SK-N-SH (cell line): Measurements from ENCODE around the gene HOXC5. TPM values are rescaled to one million over a fixed set of nuclear protein-coding genes. Genes with fewer than 3 reads are reported as not detected.

Source experiments
- CTCF ChIA-PET: fragments of 300-600, 350-600 bp; formaldehyde crosslinking; extraction: SDS; loops from one replicate; lab custom pipeline; 2021; lab: Yijun Ruan, JAX
- POLR2A ChIA-PET: fragments of 350-600 bp; sonication (Branson Sonifier 250); formaldehyde crosslinking; extraction: SDS; loops from one replicate; lab custom pipeline; 2020; ENCODE audit warnings: antibody characterized with exemption, inconsistent platforms; lab: Yijun Ruan, JAX
- DNase-seq: peaks from one replicate; pipeline ENCODE4 v3.0.0; 2012
- H2AFZ ChIP-seq: fragments of 200-600 bp; sonication (generic); 2 replicates; pipeline ENCODE4 v1.8.1; 2016; ENCODE audit warnings: antibody characterized with exemption, mild to moderate bottlenecking, low read depth
- H3F3A ChIP-seq: fragments of 200-600 bp; sonication (generic); replicated peaks from 2 replicates; pipeline ENCODE3; 2016; ENCODE audit warnings: antibody characterized with exemption, mild to moderate bottlenecking; ENCODE audit not compliant: insufficient read depth
- H3K27ac ChIP-seq, 2 experiments: fragments of 200-500 bp in 1 of 2; fragments of 200-600 bp in 1 of 2; sonication (Bioruptor generic) in 1 of 2; sonication (generic), shearing (Covaris generic) in 1 of 2; 2 replicates each; pipeline versions ENCODE4 v1.5.1 to v1.6.1; 2014 to 2016; ENCODE audit warnings: low read depth in 2 of 2, inconsistent platforms in 1 of 2, low read length in 1 of 2, mild to moderate bottlenecking in 1 of 2, mixed read lengths in 1 of 2
- H3K27me3 ChIP-seq: fragments of 200-600 bp; sonication (generic), shearing (Covaris generic); 2 replicates; pipeline ENCODE4 v1.6.1; 2016; ENCODE audit warnings: mixed run types; ENCODE audit not compliant: insufficient read depth
- H3K36me3 ChIP-seq, 2 experiments: fragments of 200-500 bp in 1 of 2; fragments of 200-600 bp in 1 of 2; sonication (Bioruptor generic) in 1 of 2; sonication (generic) in 1 of 2; replicated peaks in 1 of 2; 2 replicates each; pipeline versions ENCODE3 to v1.5.1; 2014 to 2016; ENCODE audit warnings: low read length in 1 of 2, mild to moderate bottlenecking in 1 of 2; ENCODE audit not compliant: insufficient read depth in 2 of 2, control insufficient read depth in 1 of 2
- H3K4me1 ChIP-seq, 2 experiments: fragments of 200-500 bp in 1 of 2; fragments of 200-600 bp in 1 of 2; sonication (Bioruptor generic) in 1 of 2; sonication (generic), shearing (Covaris generic) in 1 of 2; 2 replicates each; pipeline versions ENCODE4 v1.5.1 to v1.6.1; 2014 to 2016; ENCODE audit warnings: low read depth in 1 of 2, low read length in 1 of 2, mixed run types in 1 of 2; ENCODE audit not compliant: insufficient read depth in 2 of 2, control insufficient read depth in 1 of 2
- H3K4me2 ChIP-seq: fragments of 200-600 bp; sonication (generic), shearing (Covaris generic); 2 replicates; pipeline ENCODE4 v1.6.1; 2017; ENCODE audit warnings: mixed run types
- H3K4me3 ChIP-seq, 2 experiments: fragments of 200-500 bp in 1 of 2; fragments of 200-600 bp in 1 of 2; sonication (Bioruptor generic) in 1 of 2; sonication (generic), shearing (Covaris generic) in 1 of 2; 2 replicates each; pipeline versions ENCODE4 v1.5.1 to v1.8.1; 2014 to 2016; ENCODE audit warnings: low read depth in 2 of 2, inconsistent platforms in 1 of 2, low read length in 1 of 2, mild to moderate bottlenecking in 1 of 2, mixed read lengths in 1 of 2, moderate library complexity in 1 of 2
- H3K79me2 ChIP-seq: fragments of 200-600 bp; sonication (generic); 2 replicates; pipeline ENCODE4 v1.8.1; 2017; ENCODE audit warnings: mild to moderate bottlenecking; ENCODE audit not compliant: insufficient read depth
- H3K9ac ChIP-seq: fragments of 200-600 bp; sonication (generic); 2 replicates; pipeline ENCODE4 v1.6.1; 2017; ENCODE audit warnings: mixed run types
- H3K9me2 ChIP-seq: fragments of 200-600 bp; sonication (generic); 2 replicates; pipeline ENCODE4 v1.6.1; 2017; ENCODE audit warnings: mixed run types
- H3K9me3 ChIP-seq: fragments of 200-600 bp; sonication (generic); 2 replicates; pipeline ENCODE4 v1.6.1; 2017; ENCODE audit warnings: mixed run types, mild to moderate bottlenecking, moderate library complexity
- H4K20me1 ChIP-seq: fragments of 200-600 bp; sonication (generic); 2 replicates; pipeline ENCODE4 v1.6.1; 2017; ENCODE audit warnings: mild to moderate bottlenecking, mixed run types; ENCODE audit not compliant: insufficient read depth
- CHD2 ChIP-seq: fragments of 150-350 bp; IDR thresholded peaks from 2 replicates; pipeline ENCODE4 v1.6.1; 2018; ENCODE audit warnings: low read length; ENCODE audit not compliant: partially characterized antibody
- EZH2phosphoT487 ChIP-seq: fragments of 200-600 bp; sonication (generic); IDR thresholded peaks from 2 replicates; pipeline ENCODE4 v1.6.1; 2017; ENCODE audit warnings: low read depth, mixed run types, mild to moderate bottlenecking, antibody characterized with exemption, moderate library complexity, borderline replicate concordance
- FOSL2 ChIP-seq: IDR thresholded peaks from 2 replicates; pipeline ENCODE4 v1.4.0; 2012; ENCODE audit warnings: low read depth, mild to moderate bottlenecking, moderate library complexity, borderline replicate concordance
- FOXM1 ChIP-seq: IDR thresholded peaks from 2 replicates; pipeline ENCODE4 v1.4.0; 2012; ENCODE audit warnings: low read depth, mild to moderate bottlenecking
- GABPA ChIP-seq: IDR thresholded peaks from 2 replicates; pipeline ENCODE4 v1.4.0; 2012; ENCODE audit warnings: low read depth, mild to moderate bottlenecking
- IRF3 ChIP-seq: fragments of 150-350 bp; IDR thresholded peaks from 2 replicates; pipeline ENCODE4 v1.6.1; 2016; ENCODE audit warnings: mild to moderate bottlenecking, low read depth, low read length
- JUND ChIP-seq: IDR thresholded peaks from 2 replicates; pipeline ENCODE4 v1.4.0; 2012
- PBX3 ChIP-seq: IDR thresholded peaks from 2 replicates; pipeline ENCODE4; 2012
- REST ChIP-seq: IDR thresholded peaks from 2 replicates; pipeline ENCODE4 v1.6.1; 2012; ENCODE audit warnings: mild to moderate bottlenecking, low read depth, low read length, moderate library complexity
- RFX5 ChIP-seq: IDR thresholded peaks from 2 replicates; pipeline ENCODE4 v1.6.1; 2012; ENCODE audit warnings: mild to moderate bottlenecking, improper control_type of control experiment, low read length
- SIN3A ChIP-seq: IDR thresholded peaks from 2 replicates; pipeline ENCODE4 v1.6.1; 2012; ENCODE audit warnings: low read depth, mild to moderate bottlenecking, low read length, moderate library complexity, borderline replicate concordance
- SMC3 ChIP-seq: IDR thresholded peaks from 2 replicates; pipeline ENCODE4 v1.6.1; 2012; ENCODE audit warnings: low read depth, low read length, improper control_type of control experiment
- YY1 ChIP-seq: IDR thresholded peaks from 2 replicates; pipeline ENCODE4 v1.4.0; 2012; ENCODE audit warnings: low read depth, mild to moderate bottlenecking
- polyA plus RNA-seq, 3 experiments: library from polyadenylated mRNA; depleted of rRNA; stranded (reverse); fragments of >200 nt; gene quantifications; 2 replicates each; pipeline ENCODE4 v1.2.3, GENCODE V29; 2012

The HOXC5 gene
- polyA plus RNA-seq, 1 of the 3 experiments (the other 2 are of a cell fraction) = 2.1 TPM

- H3K27me3 ChIP-seq = no peaks in the 10 kb centered on the region
- no peaks in the 10 kb centered on the region for H3K9me2 ChIP-seq
- H3K9me3 ChIP-seq = no peaks in the 10 kb centered on the region
- CTCF ChIA-PET = interaction anchor here (0.6 to 5.0 kb wide), 9 partner anchors 9 to 159 kb away, joined by 3 to 45 read pairs (median 4); partner anchors contain the start of gene HOXC5
- peaks cover 25% of the 10 kb centered on the region for H3K79me2 ChIP-seq
- H3K9ac ChIP-seq = no peak overlapping the region
- H3K36me3 ChIP-seq = peaks cover 0 to 6% of the 10 kb centered on the region in 2 experiments
- no peak overlapping the region for H2AFZ ChIP-seq
- H3K27ac ChIP-seq = no peak overlapping the region
- no peak for DNase-seq
- peak overlapping the region; percentile 74 for H3K4me2 ChIP-seq
- H4K20me1 ChIP-seq = no peaks in the 10 kb centered on the region
- peaks cover 8% of the 10 kb centered on the region for H3F3A ChIP-seq
- TF ChIP-seq JUND (no peak), GABPA (no peak), IRF3 (no peak), RFX5 (no peak), EZH2phosphoT487 (no peak), PBX3 (no peak), SMC3 (no peak), FOSL2 (no peak), FOXM1 (no peak), YY1 (no peak), SIN3A (no peak), REST (no peak), CHD2 (no peak)
- H3K4me1 ChIP-seq = peaks cover 15 to 37% of the 10 kb centered on the region in 2 experiments; a peak in 3 of 4 replicates
- H3K4me3 ChIP-seq = peak overlapping the region; percentile 55 to 82; a peak in 3 of 4 replicates
- POLR2A ChIA-PET = no interaction called here
Measured at GRCh38 chr12:54056110-54056509, 23.3 kb downstream of the HOXC5 start.
